LNCAP (cell line): Measurements from ENCODE around the gene COPZ1.

Source experiments
- TF ChIP-seq, protein P1 (sequence below): fragments of 450-650 bp; IDR thresholded peaks from 2 replicates; pipeline ENCODE4 v1.5.1; 2017; ENCODE audit warnings: mild to moderate bottlenecking

COPZ1 gene

DNA sequence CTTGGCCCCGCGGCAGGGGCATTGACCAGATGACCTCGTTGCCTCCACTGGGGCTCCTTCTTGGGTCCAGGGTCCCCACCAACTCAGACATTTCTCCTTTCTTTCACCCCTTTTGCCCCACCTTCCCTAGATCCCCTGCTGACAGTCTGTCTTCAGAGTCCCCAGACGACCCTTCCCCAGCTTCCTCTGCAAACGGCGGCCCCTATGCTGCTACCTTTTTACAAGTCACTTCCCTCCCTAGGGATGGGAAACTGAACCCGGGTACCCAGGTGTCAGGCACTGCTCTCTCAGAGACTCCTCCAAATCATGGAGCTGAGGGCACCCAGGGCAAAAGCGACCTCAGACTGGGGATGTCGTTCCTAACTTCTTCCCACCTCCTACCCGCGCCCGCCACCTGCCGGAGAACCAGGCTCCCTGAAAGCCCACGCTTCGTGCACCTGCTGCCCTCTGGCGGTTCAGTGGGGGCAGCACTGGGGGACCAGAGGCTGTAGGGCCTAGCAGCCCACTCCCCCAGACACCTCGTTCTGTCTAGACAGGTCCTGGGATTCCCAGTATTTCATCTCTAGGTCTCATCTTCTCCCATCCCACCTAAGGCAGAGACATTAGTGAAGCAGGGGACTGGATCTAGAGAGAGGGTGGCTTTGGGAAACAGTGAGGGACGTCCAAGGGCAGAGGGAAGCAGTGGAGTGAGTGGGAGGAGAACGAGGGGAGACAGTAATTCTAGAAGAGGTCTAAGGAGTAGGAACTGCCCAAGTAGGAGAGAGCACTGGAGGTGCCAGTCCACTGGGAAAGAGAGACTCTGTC, 54.7 kb downstream of the COPZ1 start:
- TF ChIP-seq, protein P1, sequence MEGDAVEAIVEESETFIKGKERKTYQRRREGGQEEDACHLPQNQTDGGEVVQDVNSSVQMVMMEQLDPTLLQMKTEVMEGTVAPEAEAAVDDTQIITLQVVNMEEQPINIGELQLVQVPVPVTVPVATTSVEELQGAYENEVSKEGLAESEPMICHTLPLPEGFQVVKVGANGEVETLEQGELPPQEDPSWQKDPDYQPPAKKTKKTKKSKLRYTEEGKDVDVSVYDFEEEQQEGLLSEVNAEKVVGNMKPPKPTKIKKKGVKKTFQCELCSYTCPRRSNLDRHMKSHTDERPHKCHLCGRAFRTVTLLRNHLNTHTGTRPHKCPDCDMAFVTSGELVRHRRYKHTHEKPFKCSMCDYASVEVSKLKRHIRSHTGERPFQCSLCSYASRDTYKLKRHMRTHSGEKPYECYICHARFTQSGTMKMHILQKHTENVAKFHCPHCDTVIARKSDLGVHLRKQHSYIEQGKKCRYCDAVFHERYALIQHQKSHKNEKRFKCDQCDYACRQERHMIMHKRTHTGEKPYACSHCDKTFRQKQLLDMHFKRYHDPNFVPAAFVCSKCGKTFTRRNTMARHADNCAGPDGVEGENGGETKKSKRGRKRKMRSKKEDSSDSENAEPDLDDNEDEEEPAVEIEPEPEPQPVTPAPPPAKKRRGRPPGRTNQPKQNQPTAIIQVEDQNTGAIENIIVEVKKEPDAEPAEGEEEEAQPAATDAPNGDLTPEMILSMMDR, result peak; percentile 100

DNA sequence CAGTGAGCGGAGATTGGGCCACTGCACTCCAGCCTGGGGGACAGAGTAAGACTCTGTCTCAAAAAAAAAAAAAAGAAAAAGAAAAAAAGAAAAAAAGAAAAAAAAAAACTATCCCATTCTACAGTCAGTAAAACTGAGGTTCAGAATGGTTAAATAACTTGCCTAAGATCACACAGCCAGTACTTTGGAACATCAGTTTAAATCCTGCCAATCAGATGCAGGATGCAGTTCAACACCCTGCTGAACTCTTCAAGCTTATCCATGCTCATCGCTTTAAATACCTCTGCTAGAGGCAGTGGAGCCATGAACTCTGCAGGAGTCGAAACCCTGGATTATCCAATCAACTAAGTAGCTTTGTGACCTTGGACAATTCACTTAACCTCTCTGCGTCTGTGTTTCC, 56.2 kb downstream of the COPZ1 start:
- TF ChIP-seq, protein P1, result no peak

DNA sequence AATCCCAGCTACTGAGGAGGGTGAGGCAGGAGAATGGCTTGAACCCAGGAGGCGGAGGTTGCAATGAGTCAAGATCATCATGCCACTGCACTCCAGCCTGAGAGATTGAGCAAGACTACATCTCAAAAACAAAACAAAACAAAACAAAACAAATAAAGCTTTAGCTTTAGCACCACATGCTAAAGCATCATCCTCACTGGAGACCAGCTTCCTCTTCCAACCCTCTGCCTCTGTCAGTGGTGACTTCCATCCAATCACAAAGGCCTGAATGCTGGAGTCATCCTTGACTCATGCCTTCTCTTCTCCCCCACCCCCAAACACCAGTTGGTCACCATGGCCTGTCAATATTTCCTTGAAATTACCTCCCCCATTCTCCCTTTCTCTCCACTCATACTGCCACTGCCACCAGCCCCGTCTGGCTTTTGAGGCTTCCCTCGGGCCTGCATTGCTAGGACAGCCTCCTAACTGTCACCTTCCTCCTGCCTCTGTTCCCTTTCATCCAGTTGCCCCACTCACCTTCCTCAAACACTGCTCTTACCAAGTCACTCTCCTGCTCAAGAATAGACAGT, 58.2 kb downstream of the COPZ1 start:
- TF ChIP-seq, protein P1, result no peak

DNA sequence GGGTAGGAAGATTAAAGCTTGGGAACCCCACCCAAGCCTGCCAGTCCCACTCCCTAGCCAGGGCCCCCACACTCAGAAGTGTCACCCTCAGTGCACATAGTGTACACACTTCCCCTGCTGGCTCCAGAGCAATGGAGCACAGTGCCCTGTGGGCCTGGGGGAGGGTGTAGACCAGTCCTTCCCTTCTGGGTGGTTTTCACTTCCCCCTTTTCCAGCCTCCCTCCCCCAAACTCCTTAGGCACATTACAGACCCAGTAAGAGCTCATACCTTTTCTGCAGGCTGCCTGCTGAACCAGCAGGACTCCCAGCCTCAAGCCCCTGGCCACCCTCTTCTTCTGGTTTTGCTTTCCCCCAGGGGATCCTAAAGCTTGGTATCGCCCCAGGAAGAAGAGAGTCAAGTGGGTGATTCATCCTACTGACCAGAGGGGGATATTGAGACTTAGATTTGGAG, 59.7 kb downstream of the COPZ1 start, which contains the start of gene ZNF385A:
ZNF385A (minus strand) TSS at position 143 of the 451 bp plus-strand sequence. CDS start 219 bp downstream, outside the sequence.
- TF ChIP-seq, protein P1, result no peak

DNA sequence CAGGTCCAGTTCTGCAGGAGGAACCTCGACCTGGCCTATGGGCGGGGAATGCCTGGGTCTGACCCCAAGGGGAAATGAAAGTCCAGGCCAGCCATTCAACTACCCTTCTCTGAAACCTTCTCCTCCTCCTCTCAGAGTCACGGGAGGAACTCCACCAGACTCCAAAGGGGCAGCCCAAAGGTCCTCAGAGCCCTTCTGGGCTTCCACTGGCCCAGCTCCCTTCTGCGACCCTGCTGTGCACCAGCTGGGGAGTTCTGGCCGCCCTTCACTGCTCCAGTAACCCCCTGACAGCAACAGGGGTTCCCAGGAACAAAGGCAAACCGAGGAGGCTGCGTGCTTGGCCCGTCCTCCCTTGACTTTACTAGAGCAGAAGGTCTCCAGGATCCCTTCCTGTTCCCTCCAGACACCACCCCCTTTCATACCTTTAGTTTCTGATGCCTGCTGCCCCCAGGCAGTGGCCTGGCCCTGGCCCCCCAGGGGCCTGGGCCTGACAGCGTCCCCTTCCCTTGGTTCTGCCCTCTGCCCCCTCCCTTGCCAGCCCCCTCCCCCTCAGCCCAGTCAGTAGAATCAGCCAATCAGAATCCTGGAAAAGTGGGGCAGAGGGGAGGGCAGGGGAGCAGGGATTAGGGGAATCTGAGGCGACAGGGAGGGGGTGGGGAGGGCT, 60.5 kb downstream of the COPZ1 start:
- TF ChIP-seq, protein P1, result no peak

DNA sequence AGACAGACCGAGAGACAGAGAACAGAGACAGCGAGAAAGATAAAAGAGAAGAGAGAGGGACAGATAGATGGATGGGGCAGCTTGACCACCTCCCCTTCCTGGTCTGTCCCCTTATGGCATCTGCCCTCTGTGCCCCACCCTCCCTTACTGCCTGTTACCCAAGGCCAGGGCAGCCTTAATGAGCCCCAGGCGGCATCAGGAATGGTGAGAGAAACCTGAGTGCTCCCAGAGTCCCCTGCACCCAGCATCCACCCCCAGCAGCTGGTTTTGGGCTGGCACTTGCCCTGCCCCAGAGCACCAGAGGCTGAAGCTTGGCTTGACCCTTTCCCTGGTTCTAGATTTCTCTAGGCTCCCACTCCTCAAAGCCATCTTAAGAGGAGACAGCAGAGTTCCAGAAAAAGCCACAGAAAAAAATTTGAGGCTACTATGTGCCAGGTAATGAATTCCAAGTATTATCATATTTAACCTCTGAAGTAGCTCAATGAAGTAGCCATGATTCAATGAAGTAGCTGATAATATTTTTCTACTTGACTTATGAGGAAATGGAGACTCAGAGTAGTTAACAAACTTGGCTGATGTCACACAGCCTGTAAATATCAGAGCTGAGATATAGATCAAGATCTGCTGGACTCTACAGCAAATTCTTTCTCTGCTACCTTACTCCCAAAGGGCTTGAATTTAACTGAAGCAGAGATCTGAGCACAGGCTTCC, 61.6 kb downstream of the COPZ1 start:
- TF ChIP-seq, protein P1, result no peak

DNA sequence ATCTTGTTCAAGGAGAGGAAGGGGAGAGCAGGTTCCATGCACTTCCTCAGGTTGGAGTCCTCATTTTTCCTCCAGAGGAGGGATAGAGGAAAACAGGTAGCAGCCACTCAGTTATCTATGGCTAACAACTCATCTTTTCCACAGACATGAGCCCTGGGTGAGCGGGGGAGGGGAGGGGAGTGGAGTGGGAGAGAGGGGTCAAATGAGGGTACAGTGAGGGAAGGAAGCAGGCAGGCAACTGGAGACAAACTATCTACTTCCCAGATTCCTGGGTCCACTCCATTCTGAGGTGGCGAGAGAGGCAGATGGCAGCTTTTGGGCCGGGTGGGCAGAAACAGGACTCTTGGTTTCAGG, 62.2 kb downstream of the COPZ1 start:
- TF ChIP-seq, protein P1, result no peak
